ENCODE data around the gene LELP1. TPM values are rescaled to one million over a fixed set of nuclear protein-coding genes. Genes with fewer than 3 reads are reported as not detected.

The LELP1 gene
- total RNA-seq, 1 experiment from 2014 or later: not detected

GRCh38 chr1:153245466-153245865 lies 42.2 kb downstream of the LELP1 start:
- Histone ChIP-seq H4K5ac (ENCODE audit: insufficient read length, low read depth, low read length) (no peak overlapping the region), H3K4me2 (ENCODE audit: insufficient read depth, insufficient read length, low read length) (no peak overlapping the region), H2BK5ac (ENCODE audit: insufficient read length, low read length) (no peak overlapping the region), H2BK12ac (ENCODE audit: insufficient read length, low read depth, low read length) (no peak overlapping the region), H4K91ac (ENCODE audit: insufficient read length, low read depth, low read length) (no peak overlapping the region), H3T11ph (ENCODE audit: low read length) (no peak overlapping the region), H3K14ac (ENCODE audit: insufficient read depth, low read length) (no peak overlapping the region), H2AK5ac (ENCODE audit: insufficient read length, low read length) (no peak overlapping the region), H2BK20ac (ENCODE audit: low read depth, low read length, poor library complexity, severe bottlenecking) (no peak overlapping the region), H3K18ac (ENCODE audit: insufficient read length, low read depth, low read length) (no peak overlapping the region), H2BK120ac (ENCODE audit: low read depth, low read length, poor library complexity, severe bottlenecking) (no peak overlapping the region), H3K4ac (ENCODE audit: low read depth, low read length) (no peak overlapping the region), H3K56ac (ENCODE audit: insufficient read length, low read depth, low read length) (no peak overlapping the region), H3K23me2 (ENCODE audit: insufficient read length, low read depth, low read length, poor library complexity, severe bottlenecking) (peaks cover 4% of the 10 kb centered on the region), H2BK15ac (ENCODE audit: low read depth, low read length) (no peak overlapping the region), H3K27me3 (ENCODE audit: insufficient read depth, low read length) (no peaks in the 10 kb centered on the region), H4K8ac (replicated peaks; ENCODE audit: insufficient read length, low read depth, low read length) (no peak overlapping the region), H2AFZ (ENCODE audit: low read length) (no peak overlapping the region), H3K9me3 (ENCODE audit: control insufficient read depth, low read depth, low read length) (no peaks in the 10 kb centered on the region), H3K9ac (ENCODE audit: extremely low read depth, insufficient read length, low read length) (no peak overlapping the region), H3K79me1 (ENCODE audit: insufficient read depth, low read depth, low read length, poor library complexity, severe bottlenecking) (no peaks in the 10 kb centered on the region), H3K23ac (ENCODE audit: insufficient read length, low read depth, low read length) (no peak overlapping the region), H3K27ac (ENCODE audit: insufficient read length, low read depth, low read length) (no peak overlapping the region), H3K79me2 (ENCODE audit: insufficient read depth, low read length) (no peaks in the 10 kb centered on the region), H3K4me1 (ENCODE audit: insufficient read depth, low read length) (no peaks in the 10 kb centered on the region), H4K20me1 (ENCODE audit: control insufficient read depth, insufficient read depth, insufficient read length) (peaks cover 7% of the 10 kb centered on the region)
- WGBS (ENCODE audit: extremely low coverage, insufficient read length, low lambda C conversion rate): no CpG with 5 or more reads among the region's 4 CpGs
- no peak for TF ChIP-seq CTCF (conservative IDR thresholded peaks at IDR 0.05)
- H3K4me3 Mint-ChIP-seq: no peak overlapping the region
- peaks cover 18% of the 10 kb centered on the region for H3K27me3 Mint-ChIP-seq (ENCODE audit: low read depth)
- no peak overlapping the region for H3K27ac Mint-ChIP-seq
- no peak for DNase-seq
- H3K4me1 Mint-ChIP-seq: no peaks in the 10 kb centered on the region
- H3K36me3 Mint-ChIP-seq (ENCODE audit: insufficient read depth in 1 of 3, low read depth in 3 of 3): peaks cover 0 to 7% (median 0%) of the 10 kb centered on the region in 3 experiments; a peak in 2 of 7 replicates
- H3K9me3 Mint-ChIP-seq: peaks cover 8 to 22% of the 10 kb centered on the region in 2 experiments; a peak in 4 of 5 replicates

Data from H9 (cell line).